ENCODE measurements around the gene TXNRD2.

DNA sequence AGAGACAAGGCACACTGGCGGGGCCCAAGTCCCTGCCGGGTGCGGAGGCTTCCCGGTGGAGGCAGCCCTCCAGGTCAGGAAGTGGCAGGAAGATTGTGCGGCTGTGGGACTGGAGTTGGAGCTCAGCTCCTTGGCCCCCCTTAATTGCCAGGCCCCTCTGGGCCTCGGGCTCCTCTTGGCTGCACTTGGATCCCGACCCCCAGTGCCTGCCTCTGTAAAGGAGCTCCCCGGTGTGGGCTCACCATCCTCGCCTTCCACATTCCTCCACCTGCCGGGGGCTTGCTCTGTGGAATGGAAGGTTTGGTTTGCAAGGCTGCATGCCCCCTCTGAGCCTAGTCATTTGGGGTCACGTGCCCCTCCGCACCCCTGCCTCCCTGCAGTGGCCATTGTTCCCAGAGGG lies 38.1 kb downstream of the TXNRD2 start:
- TF ChIP-seq, protein P1, sequence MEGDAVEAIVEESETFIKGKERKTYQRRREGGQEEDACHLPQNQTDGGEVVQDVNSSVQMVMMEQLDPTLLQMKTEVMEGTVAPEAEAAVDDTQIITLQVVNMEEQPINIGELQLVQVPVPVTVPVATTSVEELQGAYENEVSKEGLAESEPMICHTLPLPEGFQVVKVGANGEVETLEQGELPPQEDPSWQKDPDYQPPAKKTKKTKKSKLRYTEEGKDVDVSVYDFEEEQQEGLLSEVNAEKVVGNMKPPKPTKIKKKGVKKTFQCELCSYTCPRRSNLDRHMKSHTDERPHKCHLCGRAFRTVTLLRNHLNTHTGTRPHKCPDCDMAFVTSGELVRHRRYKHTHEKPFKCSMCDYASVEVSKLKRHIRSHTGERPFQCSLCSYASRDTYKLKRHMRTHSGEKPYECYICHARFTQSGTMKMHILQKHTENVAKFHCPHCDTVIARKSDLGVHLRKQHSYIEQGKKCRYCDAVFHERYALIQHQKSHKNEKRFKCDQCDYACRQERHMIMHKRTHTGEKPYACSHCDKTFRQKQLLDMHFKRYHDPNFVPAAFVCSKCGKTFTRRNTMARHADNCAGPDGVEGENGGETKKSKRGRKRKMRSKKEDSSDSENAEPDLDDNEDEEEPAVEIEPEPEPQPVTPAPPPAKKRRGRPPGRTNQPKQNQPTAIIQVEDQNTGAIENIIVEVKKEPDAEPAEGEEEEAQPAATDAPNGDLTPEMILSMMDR (IDR thresholded peaks at IDR 0.05), result no peak
- no peak for TF ChIP-seq POLR2A (IDR thresholded peaks at IDR 0.05)
